Activated CD8-positive, alpha-beta T cell treated with anti-CD3 and anti-CD28 coated beads for 36 hours (primary cell): ENCODE measurements around the gene SLAMF8. TPM values are rescaled to one million over a fixed set of nuclear protein-coding genes. Genes with fewer than 3 reads are reported as not detected.

ENCODE experiments used
- ATAC-seq: fragments of 200-7000 bp; cut with Tn5 transposase; one replicate; pipeline ENCODE4 v1.10.0; 2021; ENCODE audit warnings: mild to moderate bottlenecking, moderate library complexity
- CTCF ChIA-PET: fragments of 350-600 bp; sonication (Branson Sonifier 250); formaldehyde crosslinking; loops from one replicate; lab custom pipeline; 2021; ENCODE audit warnings: antibody characterized with exemption; lab: Charles Lee
- POLR2A ChIA-PET: fragments of 350-600 bp; sonication (Branson Sonifier 250); formaldehyde crosslinking; loops from one replicate; lab custom pipeline; 2021; ENCODE audit warnings: antibody characterized with exemption; lab: Charles Lee
- DNase-seq: peaks from one replicate; pipeline ENCODE4 v3.0.0-alpha.2; 2020
- H3K27ac Mint-ChIP-seq: one replicate; pipeline ENCODE4 v1.8.0; 2021; ENCODE audit warnings: mild to moderate bottlenecking, mixed read lengths
- H3K27me3 Mint-ChIP-seq: one replicate; pipeline ENCODE4 v1.8.0; 2021; ENCODE audit warnings: mixed read lengths
- H3K36me3 Mint-ChIP-seq: one replicate; pipeline ENCODE4 v1.8.0; 2021; ENCODE audit warnings: low read depth, mixed read lengths
- H3K4me1 Mint-ChIP-seq: one replicate; pipeline ENCODE4 v1.8.0; 2021; ENCODE audit warnings: low read depth, mixed read lengths
- H3K4me3 Mint-ChIP-seq: one replicate; pipeline ENCODE4 v1.8.0; 2021; ENCODE audit warnings: mild to moderate bottlenecking, moderate library complexity, mixed read lengths
- H3K9me3 Mint-ChIP-seq: one replicate; pipeline ENCODE4 v1.8.0; 2021; ENCODE audit warnings: mixed read lengths
- CTCF ChIP-seq: fragments of 200-600 bp; IDR thresholded peaks from one replicate; pipeline ENCODE4 v1.8.0; 2022; ENCODE audit warnings: antibody characterized with exemption, mild to moderate bottlenecking
- intact Hi-C: fragments of 100-400 bp; cut with micrococcal nuclease; formaldehyde crosslinking; loops from one replicate; pipeline ENCODE4 v1.10.0; 2022
- total RNA-seq, 2 experiments: library from RNA; stranded (reverse); gene quantifications; one replicate each; pipeline ENCODE4 v1.2.3, GENCODE V29; 2021

SLAMF8 gene
- under 1 TPM; 0.54 TPM for total RNA-seq

GRCh38 chr1:159826441-159827101 is at the start of gene SLAMF8:
Gene SLAMF8 (plus strand): TSS chr1:159826873. CDS start chr1:159826899, 26 bp downstream.
- peak within 1 kb of the TSS; percentile 51 for H3K4me3 Mint-ChIP-seq
- no peak for TF ChIP-seq CTCF
- peak within 1 kb of the TSS; percentile 88 for H3K27ac Mint-ChIP-seq
- CTCF ChIA-PET, result interaction anchor here (0.6 to 2.0 kb wide), 6 partner anchors 28 to 181 kb away, joined by 3 to 8 read pairs (median 4); partner anchors contain the start of gene DUSP23
- peaks cover 3% of the 10 kb centered on the region for H3K36me3 Mint-ChIP-seq
- POLR2A ChIA-PET, result interaction anchor here (0.7 to 2.1 kb wide), 5 partner anchors 18 to 99 kb away, joined by 3 to 10 read pairs (median 5); partner anchors contain the start of gene TAGLN2
- H3K4me1 Mint-ChIP-seq, result peaks cover 53% of the 10 kb centered on the region
- intact Hi-C loops, result no loop called here
- peaks cover 4% of the 10 kb centered on the region for H3K9me3 Mint-ChIP-seq
- peak; percentile 90 for DNase-seq
- no peaks in the 10 kb centered on the region for H3K27me3 Mint-ChIP-seq
- ATAC-seq, result peak; percentile 75

- intact Hi-C loops, result no loop called here
- Mint-ChIP-seq H3K4me1 (peaks cover 7% of the 10 kb centered on the region), H3K27ac (no peak overlapping the region), H3K4me3 (no peak overlapping the region), H3K9me3 (no peaks in the 10 kb centered on the region), H3K27me3 (peaks cover 2% of the 10 kb centered on the region), H3K36me3 (no peaks in the 10 kb centered on the region)
- no peak for DNase-seq
- POLR2A ChIA-PET, result interaction anchor here (0.5 to 1.5 kb wide), 2 partner anchors 134 to 161 kb away, joined by 3 read pairs; no protein-coding TSS in a partner anchor
- ATAC-seq, result no peak
- CTCF ChIA-PET, result interaction anchor here (0.9 to 2.0 kb wide), 5 partner anchors 12 to 116 kb away, joined by 3 to 5 read pairs (median 4); no protein-coding TSS in a partner anchor
- no peak for TF ChIP-seq CTCF
Measured at GRCh38 chr1:159778266-159778665, 48.4 kb upstream of the SLAMF8 start.

- H3K9me3 Mint-ChIP-seq, result no peaks in the 10 kb centered on the region
- TF ChIP-seq CTCF, result no peak
- ChIA-PET POLR2A (no interaction called here), CTCF (interaction anchor here (1.2 to 2.0 kb wide), 2 partner anchors 113 to 115 kb away, joined by 3 to 5 read pairs; no protein-coding TSS in a partner anchor)
- H3K4me3 Mint-ChIP-seq, result no peak overlapping the region
- H3K36me3 Mint-ChIP-seq, result no peaks in the 10 kb centered on the region
- DNase-seq (no peak), ATAC-seq (no peak)
- H3K27ac Mint-ChIP-seq, result no peak overlapping the region
- H3K4me1 Mint-ChIP-seq, result peaks cover 7% of the 10 kb centered on the region
- no peaks in the 10 kb centered on the region for H3K27me3 Mint-ChIP-seq
- intact Hi-C loops, result no loop called here
Measured at GRCh38 chr1:159779403-159779851, 47.2 kb upstream of the SLAMF8 start.

- POLR2A ChIA-PET, result interaction anchor here (1.0 to 2.1 kb wide), 2 partner anchors 19 to 144 kb away, joined by 3 to 8 read pairs; partner anchors contain the start of gene TAGLN2
- ATAC-seq, result peak; percentile 99
- peak within 1 kb of the TSS; percentile 44 for H3K27ac Mint-ChIP-seq
- CTCF ChIA-PET, result interaction anchor here (0.6 to 4.1 kb wide), 12 partner anchors 9 to 227 kb away, joined by 3 to 64 read pairs (median 6); partner anchors contain the start of genes FCRL6 and SLAMF8
- H3K27me3 Mint-ChIP-seq, result no peaks in the 10 kb centered on the region
- H3K4me3 Mint-ChIP-seq, result peak within 1 kb of the TSS; percentile 73
- H3K9me3 Mint-ChIP-seq, result no peaks in the 10 kb centered on the region
- no peaks in the 10 kb centered on the region for H3K36me3 Mint-ChIP-seq
- peak; percentile 96 for DNase-seq
- peaks cover 7% of the 10 kb centered on the region for H3K4me1 Mint-ChIP-seq
- peak; percentile 85 for TF ChIP-seq CTCF
- intact Hi-C loops, result loop anchor here (5.0 kb wide), 1 partner anchor 111 kb away; no protein-coding TSS in a partner anchor
Measured at GRCh38 chr1:159780583-159781582, 45.8 kb upstream of the SLAMF8 start, which contains the start of gene DUSP23. Gene DUSP23 (plus strand): TSS chr1:159780962. CDS start chr1:159781101, 139 bp downstream.
